ENCODE data around the gene ZNF524.
"Not testable (repeated sequence)": the region's sequence is repeated elsewhere in the genome, so short reads cannot be mapped to it uniquely, and the experiment has no call there.

Gene ZNF524

DNA sequence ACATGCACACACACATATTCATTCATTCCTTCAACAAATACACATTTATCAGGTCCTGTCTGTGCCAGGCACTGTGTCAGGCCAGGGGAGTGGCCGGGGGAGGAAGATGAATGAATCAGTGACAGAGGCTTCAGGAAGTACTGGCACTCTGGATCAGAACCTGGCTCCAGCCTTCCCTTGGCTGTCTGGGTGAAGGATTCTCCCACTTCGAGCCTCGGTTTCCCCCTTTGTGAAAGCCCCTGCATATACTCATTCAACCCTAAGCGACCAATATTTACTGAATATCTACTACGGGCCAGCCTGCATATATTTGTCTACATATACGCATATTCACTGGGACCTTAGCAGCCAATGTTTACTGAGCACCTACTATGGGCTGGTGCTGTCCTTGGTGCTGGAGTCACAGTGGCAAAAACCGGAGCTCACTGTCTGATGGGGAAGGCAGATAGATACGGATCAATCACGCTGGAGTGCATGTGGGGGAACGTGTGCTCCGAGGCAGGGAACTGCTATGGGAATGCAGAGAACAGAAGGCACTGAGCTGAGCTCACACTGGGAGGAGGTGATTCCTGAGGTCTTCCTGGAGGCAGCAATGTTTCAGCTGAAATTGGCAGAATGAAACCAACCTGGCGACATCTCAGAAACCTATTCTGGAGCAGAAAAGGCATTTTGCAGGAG is 18.8 kb upstream of the ZNF524 start:
- no peak for DNase-seq (ENCODE audit: low spot score)

DNA sequence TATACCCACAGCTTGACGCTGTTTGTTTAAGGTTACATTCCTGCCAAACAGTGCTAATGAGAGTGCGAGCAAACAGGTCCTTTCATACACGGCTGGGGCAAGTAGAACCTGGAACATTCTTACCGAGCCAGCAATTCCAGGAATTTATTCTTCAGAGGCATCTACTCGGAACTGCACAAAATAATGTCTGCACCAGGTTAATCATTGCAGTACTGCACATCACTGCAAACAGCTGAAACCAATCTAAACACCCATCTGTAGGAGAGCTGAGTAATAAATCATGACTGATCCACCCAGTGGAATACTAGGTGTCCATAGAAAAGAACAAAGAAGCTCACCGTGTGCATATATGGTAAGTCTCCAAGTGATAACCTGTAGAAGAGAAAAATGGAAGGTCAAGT is 18.3 kb upstream of the ZNF524 start:
- no peak for DNase-seq (ENCODE audit: low spot score)

DNA sequence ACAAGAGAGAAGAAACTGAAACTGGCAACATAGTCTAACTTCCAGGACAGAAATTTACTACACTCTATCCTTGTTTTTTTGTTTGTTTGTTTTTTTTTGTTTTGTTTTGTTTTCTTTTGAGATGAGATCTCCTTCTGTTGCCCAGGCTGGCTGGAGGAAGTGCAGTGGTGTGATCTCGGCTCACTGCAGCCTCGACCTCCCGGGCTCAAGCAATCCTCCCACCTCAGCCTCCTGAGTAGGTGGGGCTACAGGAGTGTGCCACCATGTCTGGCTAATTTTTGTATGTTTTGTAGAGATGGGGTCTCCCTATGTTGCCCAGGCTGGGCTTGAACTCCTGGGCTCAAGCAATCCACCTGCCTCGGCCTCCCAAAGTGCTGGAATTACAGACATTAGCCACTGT is 17.8 kb upstream of the ZNF524 start:
- DNase-seq (ENCODE audit: low spot score), result not testable (repeated sequence)

DNA sequence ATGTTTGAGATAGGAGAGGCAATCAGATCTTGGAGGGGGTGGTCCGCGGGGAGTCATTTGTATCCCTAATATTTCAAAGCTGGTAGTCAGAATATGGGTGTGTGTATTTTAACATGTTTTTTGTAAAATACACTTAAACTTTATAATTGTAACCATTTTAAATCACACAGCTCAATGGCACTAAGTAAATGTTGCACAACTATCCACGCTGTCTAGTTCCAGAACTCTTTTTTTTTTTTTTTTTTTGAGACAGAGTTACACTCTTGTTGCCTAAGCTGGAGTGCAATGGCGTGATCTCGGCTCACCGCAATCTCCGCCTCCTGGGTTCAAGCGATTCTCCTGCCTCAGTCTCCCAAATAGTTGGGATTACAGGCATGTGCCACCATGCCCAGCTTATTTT is 16.2 kb upstream of the ZNF524 start:
- not testable (repeated sequence) for DNase-seq (ENCODE audit: low spot score)

DNA sequence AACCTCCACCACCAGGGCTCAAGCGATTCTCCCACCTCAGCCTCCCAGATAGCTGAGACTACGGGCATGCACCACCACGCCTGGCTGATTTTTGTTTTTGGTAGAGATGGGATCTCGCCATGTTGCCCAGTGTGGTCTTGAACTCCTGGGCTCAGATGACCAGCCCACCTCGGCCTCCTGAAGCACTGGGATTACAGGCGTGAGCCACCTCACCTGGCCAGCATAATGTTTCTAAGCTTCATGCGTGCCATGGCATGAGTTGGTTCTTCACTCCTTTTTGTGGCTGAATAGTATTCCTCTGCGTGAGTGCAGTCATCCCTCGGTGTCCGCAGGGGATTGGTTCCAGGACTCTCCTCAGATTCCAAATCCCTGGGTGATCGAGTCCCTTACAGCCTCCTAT is 15.2 kb upstream of the ZNF524 start:
- no peak for DNase-seq (ENCODE audit: low spot score)

DNA sequence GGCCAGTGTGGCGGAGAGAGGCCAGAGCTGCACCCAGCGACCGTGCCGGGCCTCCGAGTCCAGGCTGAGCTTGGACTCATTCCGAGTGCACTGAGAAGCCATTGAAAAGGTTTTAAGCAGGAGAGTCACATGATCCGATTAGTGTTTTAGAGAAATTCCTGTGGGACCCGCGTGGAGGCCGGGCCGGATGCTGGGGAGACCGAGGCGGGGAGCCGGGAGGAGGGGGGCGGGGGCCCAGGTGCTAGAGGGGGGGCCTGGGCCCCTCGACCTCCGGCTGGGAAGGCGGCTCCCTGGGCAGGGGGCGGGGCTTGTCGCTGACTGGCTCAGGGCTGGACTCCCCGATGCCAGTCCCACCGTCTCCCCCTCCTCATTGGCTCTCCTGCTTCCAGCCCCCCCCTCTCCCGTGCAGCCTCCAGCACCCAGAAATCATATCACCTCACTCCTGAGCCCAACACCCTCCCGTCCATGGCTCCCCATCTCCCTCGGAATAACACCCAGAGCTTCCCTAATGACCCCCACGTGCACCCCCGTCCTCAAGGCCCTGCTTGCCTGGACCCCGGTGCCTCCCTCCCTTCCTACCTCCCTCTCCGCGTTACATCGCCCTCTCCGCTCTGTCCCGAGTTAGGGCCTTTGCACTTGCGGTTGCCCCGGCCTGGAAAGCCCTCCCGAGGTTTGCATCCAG is 14.3 kb upstream of the ZNF524 start:
- DNase-seq (ENCODE audit: low spot score), result peak; percentile 46

DNA sequence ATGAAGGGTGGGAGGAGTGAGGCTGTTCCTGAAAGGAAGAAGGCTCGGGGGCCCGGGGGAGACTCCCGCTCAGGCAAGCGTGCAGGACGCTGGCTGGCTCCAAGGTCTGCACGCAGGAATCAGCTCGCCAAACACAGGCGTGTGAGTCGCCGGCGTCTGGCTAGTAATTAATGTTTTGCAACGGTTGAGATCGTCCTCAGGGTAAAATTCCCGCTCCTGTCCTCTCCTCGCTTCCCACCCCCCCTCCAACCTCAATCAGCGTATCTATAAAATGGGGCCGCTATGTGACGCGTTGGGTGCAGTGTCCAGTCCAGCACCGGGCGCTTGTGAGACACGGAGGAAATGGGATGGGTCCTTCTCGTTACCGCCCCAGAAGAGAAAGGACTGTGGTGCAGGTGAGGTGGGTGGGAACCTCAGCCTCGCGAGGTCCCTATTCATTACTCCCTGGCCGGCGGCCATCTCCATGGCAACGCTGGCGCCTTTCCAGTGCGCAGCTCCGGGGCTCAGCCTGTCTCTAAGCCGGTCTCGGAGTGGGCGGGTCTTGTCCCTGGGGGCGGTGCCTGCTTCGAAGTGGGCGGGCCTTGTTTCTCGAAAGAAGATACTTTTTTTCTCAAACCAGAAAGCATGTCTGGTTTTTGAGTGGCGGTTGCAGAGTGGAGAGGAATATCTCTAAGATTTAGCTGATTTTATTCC is 13.0 kb upstream of the ZNF524 start:
- DNase-seq (ENCODE audit: low spot score), result peak; percentile 85

DNA sequence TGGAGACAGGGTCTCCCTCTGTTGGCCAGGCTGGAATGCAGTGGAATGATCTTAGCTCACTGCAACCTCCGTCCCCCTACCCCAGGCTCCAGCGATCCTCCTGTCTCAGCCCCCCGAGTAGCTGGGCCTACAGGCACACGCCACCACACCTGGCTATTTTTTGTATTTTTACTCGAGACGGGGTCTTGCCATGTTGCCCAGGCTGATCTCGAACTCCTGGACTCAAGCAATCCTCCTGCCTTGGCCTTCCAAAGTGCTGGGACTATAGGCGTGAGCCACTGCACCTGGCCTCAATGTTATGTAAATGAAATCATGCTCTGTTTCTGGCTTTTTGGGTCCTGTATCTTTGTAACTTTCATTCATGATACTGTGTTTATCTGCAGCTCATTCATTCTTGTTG is 11.3 kb upstream of the ZNF524 start:
- no peak for DNase-seq (ENCODE audit: low spot score)

DNA sequence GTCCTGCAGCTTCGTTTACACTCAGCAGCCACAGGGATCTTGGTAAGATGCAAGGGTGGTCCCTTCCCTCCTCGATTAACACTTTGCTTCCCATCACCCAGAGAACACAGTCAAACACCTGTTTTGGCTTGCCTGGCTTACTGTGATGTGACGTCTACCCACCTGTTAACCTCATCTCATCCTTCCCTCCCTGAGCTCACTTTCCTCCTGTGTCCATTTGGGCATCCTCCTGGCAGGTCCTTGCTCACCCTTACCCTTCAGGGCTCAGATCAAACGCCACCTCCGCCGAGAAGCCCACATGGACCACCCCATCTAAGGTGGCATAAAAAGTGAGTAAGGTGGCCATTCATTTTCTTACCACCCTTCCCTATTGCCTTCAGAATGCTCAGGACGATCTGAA is 10.0 kb upstream of the ZNF524 start:
- DNase-seq (ENCODE audit: low spot score), result no peak

DNA sequence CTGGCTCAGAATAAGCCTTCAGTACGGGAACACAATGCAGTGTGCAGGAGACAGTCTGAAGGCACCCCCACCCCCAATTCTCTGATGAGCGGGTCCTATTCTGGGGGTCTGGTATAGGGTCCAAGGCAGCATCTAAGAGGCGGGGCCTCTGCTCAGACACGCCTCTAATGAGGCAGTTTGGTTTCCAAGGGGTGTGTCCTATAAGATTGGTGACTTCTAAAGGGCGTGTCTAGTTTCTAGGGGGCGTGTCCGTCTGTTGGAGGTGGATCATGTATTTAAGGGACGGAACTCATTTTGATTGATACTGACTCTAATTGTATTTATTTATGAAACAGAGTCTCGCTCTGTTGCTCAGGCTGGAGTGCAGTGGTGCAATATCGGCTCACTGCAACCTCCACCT is 9.5 kb upstream of the ZNF524 start:
- DNase-seq (ENCODE audit: low spot score), result no peak

DNA sequence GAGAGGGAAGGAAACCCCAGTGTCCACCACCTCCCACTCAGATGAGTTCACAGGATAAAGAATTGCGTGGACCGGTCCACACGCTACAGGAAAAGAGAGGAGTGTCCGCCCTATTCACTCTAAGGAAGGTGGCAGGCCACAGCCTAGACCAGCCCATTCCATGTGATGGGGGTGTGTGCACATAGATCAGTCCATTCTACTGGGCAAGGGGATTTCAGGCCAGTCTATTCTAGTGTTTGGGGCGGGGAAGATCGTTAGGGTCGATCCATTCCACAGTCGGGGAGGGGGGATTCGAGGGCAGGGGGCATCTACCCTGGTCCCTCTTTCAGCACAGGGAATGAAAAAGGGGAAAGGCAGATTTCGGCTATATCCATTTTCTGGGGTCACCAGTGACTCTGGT is 8.5 kb upstream of the ZNF524 start:
- DNase-seq (ENCODE audit: low spot score), result no peak

DNA sequence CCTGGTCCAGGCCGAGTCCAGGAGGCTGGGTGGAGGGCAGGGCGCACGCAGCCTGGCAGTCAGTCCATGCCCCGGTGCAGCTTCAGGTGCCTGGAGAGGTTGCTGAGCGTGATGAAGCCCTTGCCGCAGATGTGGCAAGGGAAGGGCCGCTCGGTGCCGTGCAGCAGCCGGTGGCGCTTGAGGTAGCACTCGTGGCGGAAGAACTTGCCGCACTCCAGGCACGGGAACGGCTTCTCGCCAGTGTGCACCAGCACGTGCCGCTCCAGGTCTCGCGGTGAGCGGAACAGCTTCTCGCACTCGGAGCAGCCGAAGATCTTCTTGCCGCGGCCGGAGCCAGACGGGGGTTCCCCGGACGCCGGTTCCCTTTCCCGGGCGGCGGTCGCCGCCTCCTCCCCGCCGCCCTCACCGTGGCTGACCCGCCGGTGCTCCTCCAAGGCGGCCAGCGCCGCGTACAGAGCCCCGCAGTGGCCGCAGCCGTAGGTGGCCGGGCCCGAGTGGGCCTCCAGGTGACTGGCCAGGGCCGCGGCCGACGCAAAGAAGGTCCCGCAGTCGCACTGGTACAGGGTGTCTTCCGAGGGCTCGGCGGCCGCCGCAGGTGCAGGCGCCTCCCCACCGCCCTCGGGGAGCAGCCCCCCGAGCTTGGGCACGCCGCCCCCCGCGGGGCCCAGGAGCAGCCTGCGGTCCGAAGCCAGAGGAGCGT is 7.5 kb upstream of the ZNF524 start:
- no peak for DNase-seq (ENCODE audit: low spot score)

DNA sequence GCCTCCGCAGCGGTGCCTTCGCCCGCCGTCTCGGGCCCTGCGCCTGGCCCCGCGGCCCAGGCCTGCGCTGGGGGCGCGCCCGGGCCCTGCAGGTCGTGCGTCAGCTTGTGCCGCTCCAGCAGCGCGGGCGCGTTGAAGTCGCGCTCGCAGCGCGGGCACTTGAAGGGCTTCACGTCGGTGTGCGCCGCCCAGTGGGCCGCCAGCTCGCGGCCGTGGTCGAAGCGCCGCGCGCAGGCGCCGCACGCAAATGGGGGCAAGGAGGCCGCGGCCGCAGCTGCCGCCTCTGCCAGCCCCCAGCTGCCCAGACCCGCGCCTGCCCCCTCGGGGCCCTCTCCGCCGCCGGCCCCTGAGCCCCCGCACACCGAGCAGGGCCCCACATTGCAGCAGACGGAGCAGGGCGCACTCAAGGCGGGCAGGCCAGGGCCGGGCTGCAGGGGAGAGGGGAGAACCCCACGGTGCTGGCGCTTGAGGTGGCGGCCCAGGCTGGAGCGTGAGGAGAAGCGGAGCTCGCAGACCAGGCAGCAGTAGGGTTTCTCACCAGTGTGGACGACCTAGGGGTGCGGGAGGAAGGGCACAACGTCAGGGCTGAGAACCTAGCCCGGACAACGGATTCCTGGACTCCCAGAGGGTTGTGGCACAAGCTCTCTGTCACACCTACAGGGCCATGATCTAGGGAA is 6.9 kb upstream of the ZNF524 start:
- no peak for DNase-seq (ENCODE audit: low spot score)

DNA sequence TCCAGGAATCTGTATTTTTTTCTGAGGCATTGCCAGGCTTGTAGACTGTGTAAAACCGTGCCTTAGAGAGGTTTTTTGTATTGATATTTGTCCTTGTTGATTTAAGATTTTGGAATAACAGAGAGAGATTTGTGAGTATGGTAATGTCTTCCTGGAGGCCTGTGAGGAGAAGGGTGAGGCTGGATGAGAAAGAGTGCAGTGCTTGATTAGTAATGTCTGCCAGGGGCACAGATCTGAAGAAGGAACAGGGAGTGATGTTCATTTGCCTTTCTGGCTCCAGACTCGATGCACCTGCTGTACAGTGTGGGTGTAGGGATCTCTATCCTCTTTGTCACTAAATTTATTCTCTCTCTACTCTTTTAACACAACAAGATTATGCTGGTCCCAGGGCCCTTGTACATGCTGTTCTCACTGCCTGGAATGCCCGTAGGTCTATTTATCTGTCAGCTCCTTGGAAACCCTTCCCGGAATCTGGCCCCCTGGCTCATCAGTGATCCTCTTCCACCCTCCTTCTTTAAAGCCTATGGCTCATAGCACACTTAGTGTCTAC is 5.0 kb upstream of the ZNF524 start:
- no peak for DNase-seq (ENCODE audit: low spot score)

DNA sequence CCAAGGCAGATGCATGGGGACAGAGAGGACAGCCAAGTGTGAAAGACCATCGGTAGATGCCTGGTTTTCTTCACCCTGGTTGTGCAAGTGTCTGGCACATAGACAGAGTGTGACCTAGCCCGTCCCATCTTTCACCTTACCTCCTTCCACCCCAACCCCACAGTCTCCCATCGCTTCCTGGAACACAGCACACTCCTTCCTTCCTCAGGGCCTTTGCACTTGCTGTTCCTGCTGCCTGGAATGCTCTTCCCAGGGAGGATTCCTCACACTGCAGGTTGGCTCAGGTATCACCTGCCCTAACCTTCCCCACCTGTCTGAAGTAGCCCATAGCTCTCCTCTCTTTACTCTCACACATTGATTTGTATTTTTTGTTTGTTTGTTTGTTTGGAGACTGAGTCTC is 3.8 kb upstream of the ZNF524 start:
- DNase-seq (ENCODE audit: low spot score), result no peak

DNA sequence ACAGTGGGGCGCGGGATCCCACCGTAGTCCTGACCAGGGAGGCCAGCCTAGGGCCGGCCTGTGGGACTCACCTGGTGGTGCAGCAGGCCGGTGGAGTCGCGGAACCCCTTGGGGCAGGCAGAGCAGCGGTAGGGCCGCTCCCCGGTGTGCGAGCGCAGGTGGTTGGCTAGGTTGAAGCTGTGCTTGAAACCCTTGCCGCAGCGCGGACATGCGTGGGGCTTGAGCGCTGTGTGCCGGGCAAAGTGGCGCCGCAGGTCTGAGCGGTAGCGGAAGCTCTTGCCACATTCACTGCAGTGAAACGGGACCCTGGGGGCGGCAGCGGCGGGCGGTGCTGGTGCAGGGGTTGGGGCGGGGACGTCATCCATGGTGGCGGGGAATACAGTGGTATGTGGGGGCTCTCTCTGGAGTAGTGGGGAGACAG is 2.6 kb upstream of the ZNF524 start:
- DNase-seq (ENCODE audit: low spot score), result no peak

DNA sequence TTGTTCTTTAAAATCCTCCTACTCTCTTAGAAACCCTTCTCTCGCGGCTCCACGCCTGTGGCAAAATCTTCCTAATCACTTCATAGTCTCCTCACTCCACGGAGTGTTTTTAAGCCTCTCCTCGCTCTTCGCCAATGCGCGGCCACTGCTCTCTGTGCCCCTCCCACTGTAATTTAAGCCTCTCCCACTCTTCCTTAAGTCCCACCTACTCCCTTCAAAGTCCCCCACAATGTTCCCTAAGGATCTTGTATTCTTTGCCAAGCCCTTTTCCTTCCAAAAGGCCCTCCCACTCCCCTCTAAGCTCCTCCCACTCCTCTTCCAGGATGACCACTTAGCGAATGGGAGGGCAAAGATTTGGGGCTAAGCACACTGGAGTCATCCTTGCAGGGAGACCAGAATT is 2.1 kb upstream of the ZNF524 start:
- no peak for DNase-seq (ENCODE audit: low spot score)

DNA sequence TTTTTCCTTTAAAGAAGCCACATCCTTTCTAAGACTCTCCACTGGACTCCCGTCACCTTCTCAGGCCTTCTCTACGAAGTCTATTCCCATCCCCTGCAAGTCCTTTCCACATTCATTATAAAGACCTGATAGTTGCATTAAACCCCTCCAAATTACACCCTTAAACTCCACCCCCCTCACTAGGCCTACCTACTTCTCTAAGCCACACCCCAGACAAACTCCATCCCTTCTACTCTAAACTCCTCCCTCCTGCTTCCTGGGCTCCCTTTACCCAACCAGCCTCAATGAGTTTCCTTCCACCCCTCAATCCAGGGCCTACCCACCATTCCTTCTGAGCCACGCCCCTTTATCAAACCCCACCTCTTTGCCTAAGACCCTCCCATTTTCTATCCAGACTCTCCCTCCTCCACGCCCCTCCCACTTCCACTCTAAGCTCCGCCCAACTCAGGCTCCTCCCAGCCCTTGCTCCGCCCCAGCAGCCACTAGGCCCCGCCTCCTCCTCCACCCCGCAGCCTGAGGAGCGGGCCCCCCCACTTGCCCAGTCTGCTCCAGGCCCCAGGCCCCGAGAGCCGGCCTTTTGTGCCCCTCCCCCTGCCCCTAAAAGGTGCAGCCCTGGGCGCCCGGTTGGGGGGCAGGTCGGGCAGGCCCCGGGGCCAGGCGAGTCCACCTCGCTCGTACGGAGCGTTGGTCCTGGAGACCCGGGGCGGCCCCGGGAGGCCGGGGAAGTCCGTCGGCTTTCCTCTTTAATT is 1.2 kb upstream of the ZNF524 start:
- peak; percentile 86 for DNase-seq (ENCODE audit: low spot score)

DNA sequence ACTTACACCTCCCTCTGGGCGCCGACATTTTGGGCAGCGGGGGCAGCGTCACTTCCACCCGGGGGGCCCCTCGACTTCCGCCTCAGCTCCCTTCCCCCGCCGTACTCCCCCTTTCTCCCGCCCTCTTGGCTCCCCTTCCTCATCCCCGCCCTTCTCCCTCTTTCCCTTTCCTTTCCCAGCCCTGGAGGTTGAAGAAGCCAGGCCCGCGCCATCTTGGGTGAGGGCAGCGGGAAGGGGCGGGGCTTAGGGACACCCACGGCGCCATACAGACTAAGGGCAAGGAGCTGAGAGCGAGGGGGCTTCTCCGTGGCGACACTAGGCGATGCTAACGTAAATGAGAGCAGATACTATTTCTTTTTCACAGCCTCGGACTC is 633 bp upstream of the ZNF524 start, which contains the start of gene FIZ1:
TSS of gene FIZ1 (minus strand) at position 50 of the 374 bp plus-strand sequence. CDS start 1,652 bp downstream, outside the sequence.
- DNase-seq (ENCODE audit: low spot score), result peak; percentile 97

DNA sequence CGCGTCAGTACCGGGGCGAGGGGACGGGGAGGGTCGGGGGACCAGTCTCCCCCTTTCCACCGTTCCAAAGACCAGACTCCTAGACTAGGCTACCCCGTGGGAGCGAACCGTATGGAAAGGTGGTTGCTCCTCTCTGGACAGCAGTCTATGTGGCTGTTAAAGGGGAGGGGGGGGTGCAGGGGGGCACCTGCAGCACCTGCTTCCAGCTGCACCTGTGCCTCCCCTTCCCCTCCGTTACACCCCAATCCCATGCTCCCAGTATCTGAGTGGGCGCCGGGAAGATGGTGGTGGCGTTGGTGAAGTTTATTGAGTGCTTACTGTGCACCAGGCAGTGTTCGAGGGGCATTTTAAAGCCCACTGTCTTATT is 557 bp downstream of the ZNF524 start:
- no peak for DNase-seq (ENCODE audit: low spot score)

DNA sequence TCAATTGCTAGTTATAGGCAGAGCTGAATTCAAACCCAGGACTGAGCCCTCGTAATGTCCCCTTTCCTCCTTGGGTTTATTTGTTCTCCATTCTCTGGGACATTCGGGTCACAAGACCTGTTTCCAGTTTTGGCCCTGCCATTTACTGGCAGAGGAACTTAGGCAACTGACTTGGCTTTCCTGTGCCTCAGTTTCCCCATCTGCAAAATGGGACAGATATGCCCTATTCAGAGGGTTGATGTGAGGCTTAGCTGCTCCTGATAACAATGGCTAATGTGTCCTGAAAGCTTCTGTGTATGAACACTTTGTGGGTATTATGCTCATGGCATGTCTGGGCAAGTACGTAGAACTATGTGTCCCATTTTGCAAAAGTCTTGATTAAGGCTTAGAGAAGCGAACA is 996 bp downstream of the ZNF524 start:
- DNase-seq (ENCODE audit: low spot score), result no peak

Data from CD4-positive, alpha-beta T cell treated with Interleukin-6 at 100 ng/mL for 8 hours (primary cell).